ENCODE data around the gene MDN1. TPM values are rescaled to one million over a fixed set of nuclear protein-coding genes. Genes with fewer than 3 reads are reported as not detected.

Gene MDN1
- total RNA-seq, 1 experiment from 2014 or later, result 53.2 TPM

DNA sequence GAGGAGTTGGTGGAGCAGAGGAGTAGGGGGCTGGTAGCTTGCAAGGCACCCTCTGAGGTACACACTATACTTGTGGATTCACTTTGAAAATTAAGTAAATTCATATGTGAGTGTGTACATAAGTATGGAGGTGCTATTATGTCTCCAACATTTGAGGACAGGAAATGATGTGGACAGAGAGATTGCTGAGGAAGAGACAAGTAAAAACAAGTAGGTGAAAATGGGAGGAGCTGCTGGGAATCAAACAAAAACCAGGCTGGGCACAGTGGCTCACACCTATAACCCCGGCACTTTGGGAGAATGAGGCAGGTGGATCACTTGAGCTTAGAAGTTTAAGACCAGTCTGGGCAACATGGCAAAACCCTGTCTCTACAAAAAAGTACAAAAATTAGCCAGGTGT, 111.8 kb downstream of the MDN1 start:
- no peak for DNase-seq
- H3K27me3 ChIP-seq (ENCODE audit: control insufficient read depth, insufficient read depth, low read length), result no peaks in the 10 kb centered on the region
- no peak overlapping the region for H3K4me3 ChIP-seq (ENCODE audit: insufficient read depth, low read depth, low read length)
- H3K36me3 ChIP-seq (replicated peaks; ENCODE audit: control insufficient read depth, insufficient read depth, low read length), result peaks cover 68% of the 10 kb centered on the region

DNA sequence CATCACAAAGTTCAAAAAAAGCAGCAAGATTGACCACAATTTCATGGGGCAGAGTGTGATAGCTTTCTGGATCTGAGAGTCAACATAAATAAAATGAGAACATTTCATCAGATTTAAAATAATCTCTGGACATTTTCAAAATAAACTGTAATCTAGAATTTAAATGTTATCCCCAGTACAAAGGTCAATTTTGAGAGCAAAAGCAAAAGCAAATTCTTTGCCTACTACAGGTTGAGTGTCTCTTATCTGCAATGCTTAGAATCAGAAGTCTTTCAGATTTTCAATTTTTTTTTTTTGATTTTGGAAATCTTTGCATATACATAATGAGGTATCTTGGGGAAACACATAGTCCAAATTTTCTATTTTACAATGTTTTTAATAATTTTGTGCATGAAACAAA, 113.5 kb downstream of the MDN1 start:
- Histone ChIP-seq H3K36me3 (replicated peaks; ENCODE audit: control insufficient read depth, insufficient read depth, low read length) (peaks cover 60% of the 10 kb centered on the region), H3K4me3 (ENCODE audit: insufficient read depth, low read depth, low read length) (no peak overlapping the region), H3K27me3 (ENCODE audit: control insufficient read depth, insufficient read depth, low read length) (no peaks in the 10 kb centered on the region)
- DNase-seq, result no peak

- DNase-seq, result no peak
- peaks cover 61% of the 10 kb centered on the region for H3K36me3 ChIP-seq (replicated peaks; ENCODE audit: control insufficient read depth, insufficient read depth, low read length)
- H3K4me3 ChIP-seq (ENCODE audit: insufficient read depth, low read depth, low read length), result no peak overlapping the region
- no peaks in the 10 kb centered on the region for H3K27me3 ChIP-seq (ENCODE audit: control insufficient read depth, insufficient read depth, low read length)
Observed at GRCh38 chr6:89703292-89703691, 116.3 kb downstream of the MDN1 start.

GRCh38 chr6:89702349-89702748, 117.2 kb downstream of the MDN1 start:
- no peak for DNase-seq
- no peak overlapping the region for H3K4me3 ChIP-seq (ENCODE audit: insufficient read depth, low read depth, low read length)
- no peaks in the 10 kb centered on the region for H3K27me3 ChIP-seq (ENCODE audit: control insufficient read depth, insufficient read depth, low read length)
- H3K36me3 ChIP-seq (replicated peaks; ENCODE audit: control insufficient read depth, insufficient read depth, low read length), result peaks cover 57% of the 10 kb centered on the region

DNA sequence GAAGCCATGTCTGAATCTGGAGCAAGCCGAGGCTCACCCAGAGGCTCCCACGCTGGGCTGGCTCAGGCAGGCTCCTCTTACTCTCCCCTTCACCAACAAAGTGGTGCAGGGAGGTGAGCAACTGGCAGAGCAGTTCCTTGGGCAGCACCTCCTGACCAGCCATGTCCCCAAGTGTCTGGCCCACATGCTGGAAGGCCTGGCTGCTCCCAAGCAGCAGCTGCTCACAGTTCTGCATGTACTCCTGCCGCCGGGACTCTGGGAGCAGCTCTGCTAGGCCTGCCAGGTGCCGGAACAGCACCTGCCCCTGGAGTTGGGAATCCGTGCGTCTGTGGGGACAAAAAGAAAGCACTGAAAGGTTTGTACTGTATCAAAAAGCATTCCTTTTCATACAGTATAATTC, 123.9 kb downstream of the MDN1 start:
- DNase-seq, result no peak
- Histone ChIP-seq H3K4me3 (ENCODE audit: insufficient read depth, low read depth, low read length) (no peak overlapping the region), H3K36me3 (replicated peaks; ENCODE audit: control insufficient read depth, insufficient read depth, low read length) (peaks cover 60% of the 10 kb centered on the region)

DNA sequence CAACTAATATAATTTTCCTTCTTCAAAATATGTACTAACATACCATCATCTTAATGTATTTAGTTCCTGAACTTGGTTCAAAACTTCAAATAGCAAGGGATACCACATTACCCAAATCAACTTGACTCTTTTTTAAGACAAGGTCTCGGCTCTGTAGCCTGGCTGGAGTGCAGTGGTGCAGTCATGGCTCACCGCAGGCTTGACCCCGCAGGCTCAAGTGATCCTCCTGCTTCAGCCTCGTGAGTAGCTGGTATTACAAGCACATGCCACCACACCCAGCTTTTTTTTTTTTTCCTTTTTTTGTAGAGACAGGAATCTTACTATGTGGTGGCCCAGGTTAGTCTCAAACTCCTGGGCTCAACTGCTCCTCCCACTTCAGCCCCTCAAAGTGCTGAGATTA, 125.2 kb downstream of the MDN1 start:
- no peaks in the 10 kb centered on the region for H3K27me3 ChIP-seq (ENCODE audit: control insufficient read depth, insufficient read depth, low read length)
- H3K4me3 ChIP-seq (ENCODE audit: insufficient read depth, low read depth, low read length), result no peak overlapping the region
- no peak for DNase-seq
- peaks cover 54% of the 10 kb centered on the region for H3K36me3 ChIP-seq (replicated peaks; ENCODE audit: control insufficient read depth, insufficient read depth, low read length)

More for the DNA sequence above, 123.9 kb downstream of the MDN1 start:
- no peaks in the 10 kb centered on the region for H3K27me3 ChIP-seq (ENCODE audit: control insufficient read depth, insufficient read depth, low read length)

GRCh38 chr6:89693207-89693606, 126.4 kb downstream of the MDN1 start:
- peaks cover 51% of the 10 kb centered on the region for H3K36me3 ChIP-seq (replicated peaks; ENCODE audit: control insufficient read depth, insufficient read depth, low read length)
- no peaks in the 10 kb centered on the region for H3K27me3 ChIP-seq (ENCODE audit: control insufficient read depth, insufficient read depth, low read length)
- no peak for DNase-seq
- no peak overlapping the region for H3K4me3 ChIP-seq (ENCODE audit: insufficient read depth, low read depth, low read length)

- peaks cover 56% of the 10 kb centered on the region for H3K36me3 ChIP-seq (replicated peaks; ENCODE audit: control insufficient read depth, insufficient read depth, low read length)
- DNase-seq, result peak; percentile 28
Observed at GRCh38 chr6:89692256-89692655, 127.3 kb downstream of the MDN1 start.

DNA sequence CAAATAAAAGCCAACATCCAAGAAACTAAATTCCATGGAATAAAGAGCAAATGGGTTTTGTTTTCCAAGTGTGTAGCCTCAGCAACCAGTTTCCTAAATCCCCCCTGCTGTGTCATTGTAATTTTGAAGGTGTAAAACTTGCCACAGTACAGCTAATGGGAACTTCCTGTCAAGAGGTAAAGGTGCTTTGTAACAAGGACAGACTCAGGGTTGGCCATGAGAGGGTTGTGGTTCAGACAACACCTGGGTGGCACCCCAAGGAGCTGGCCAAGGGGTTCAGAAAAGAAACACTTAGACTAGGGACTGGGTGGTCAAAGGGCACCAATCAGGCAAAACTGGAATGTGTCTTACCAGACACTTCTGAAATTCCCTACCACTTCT, 128.7 kb downstream of the MDN1 start:
- DNase-seq, result peak; percentile 42
- Histone ChIP-seq H3K27me3 (ENCODE audit: control insufficient read depth, insufficient read depth, low read length) (no peaks in the 10 kb centered on the region), H3K4me3 (ENCODE audit: insufficient read depth, low read depth, low read length) (no peak overlapping the region), H3K36me3 (replicated peaks; ENCODE audit: control insufficient read depth, insufficient read depth, low read length) (peaks cover 58% of the 10 kb centered on the region)

More at GRCh38 chr6:89692256-89692655, 127.3 kb downstream of the MDN1 start:
- Histone ChIP-seq H3K27me3 (ENCODE audit: control insufficient read depth, insufficient read depth, low read length) (no peaks in the 10 kb centered on the region), H3K4me3 (ENCODE audit: insufficient read depth, low read depth, low read length) (no peak overlapping the region)

GRCh38 chr6:89689732-89690131, 129.9 kb downstream of the MDN1 start:
- no peak overlapping the region for H3K4me3 ChIP-seq (ENCODE audit: insufficient read depth, low read depth, low read length)
- H3K36me3 ChIP-seq (replicated peaks; ENCODE audit: control insufficient read depth, insufficient read depth, low read length), result peaks cover 62% of the 10 kb centered on the region
- peak; percentile 72 for DNase-seq
- H3K27me3 ChIP-seq (ENCODE audit: control insufficient read depth, insufficient read depth, low read length), result no peaks in the 10 kb centered on the region

- Histone ChIP-seq H3K27me3 (ENCODE audit: control insufficient read depth, insufficient read depth, low read length) (no peaks in the 10 kb centered on the region), H3K4me3 (ENCODE audit: insufficient read depth, low read depth, low read length) (no peak overlapping the region), H3K36me3 (replicated peaks; ENCODE audit: control insufficient read depth, insufficient read depth, low read length) (peaks cover 63% of the 10 kb centered on the region)
- DNase-seq, result no peak
Observed at GRCh38 chr6:89688328-89688727, 131.3 kb downstream of the MDN1 start.

DNA sequence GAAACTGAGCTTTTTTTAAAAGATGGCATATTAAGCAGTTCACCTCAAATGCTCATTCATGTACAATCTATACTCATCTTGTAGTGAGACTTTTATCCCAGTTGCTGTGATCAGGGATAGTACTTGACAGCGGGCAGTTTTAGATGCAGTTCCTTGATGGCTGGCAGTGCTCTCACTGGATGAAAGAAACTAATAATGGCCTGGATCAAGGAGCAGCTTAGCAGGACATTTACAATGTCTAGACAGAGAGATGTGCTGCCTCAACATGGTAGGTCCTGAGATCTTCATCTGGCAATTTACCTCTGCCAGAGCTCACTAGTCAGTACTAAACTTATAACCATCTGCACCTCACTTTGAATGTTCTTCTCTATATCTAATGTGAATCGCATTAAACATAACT, 134.3 kb downstream of the MDN1 start:
- Histone ChIP-seq H3K27me3 (ENCODE audit: control insufficient read depth, insufficient read depth, low read length) (no peaks in the 10 kb centered on the region), H3K4me3 (ENCODE audit: insufficient read depth, low read depth, low read length) (no peak overlapping the region), H3K36me3 (replicated peaks; ENCODE audit: control insufficient read depth, insufficient read depth, low read length) (peaks cover 73% of the 10 kb centered on the region)
- DNase-seq, result no peak

DNA sequence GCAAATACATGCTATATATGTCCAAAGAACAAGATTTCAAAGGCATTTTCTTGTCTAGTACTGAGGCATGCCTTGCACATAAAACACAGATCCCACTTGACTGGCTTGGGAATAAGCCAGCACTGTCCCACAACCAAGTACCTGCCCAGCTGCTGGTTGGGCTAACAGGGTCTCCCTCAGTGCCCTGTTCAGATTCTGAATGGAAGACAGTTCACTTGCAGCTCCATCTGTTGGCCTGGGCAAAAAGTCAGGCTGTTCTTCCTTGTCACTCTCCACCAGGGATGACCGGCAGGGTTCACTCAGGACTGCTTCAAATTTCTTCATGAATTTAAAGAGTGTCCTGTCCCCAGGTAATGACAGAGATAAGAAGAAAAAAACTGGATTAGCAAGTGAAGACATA, 136.6 kb downstream of the MDN1 start:
- DNase-seq, result no peak
- H3K36me3 ChIP-seq (replicated peaks; ENCODE audit: control insufficient read depth, insufficient read depth, low read length), result peaks cover 82% of the 10 kb centered on the region
- no peaks in the 10 kb centered on the region for H3K27me3 ChIP-seq (ENCODE audit: control insufficient read depth, insufficient read depth, low read length)
- no peak overlapping the region for H3K4me3 ChIP-seq (ENCODE audit: insufficient read depth, low read depth, low read length)

- DNase-seq, result no peak
- no peak overlapping the region for H3K4me3 ChIP-seq (ENCODE audit: insufficient read depth, low read depth, low read length)
- no peaks in the 10 kb centered on the region for H3K27me3 ChIP-seq (ENCODE audit: control insufficient read depth, insufficient read depth, low read length)
- H3K36me3 ChIP-seq (replicated peaks; ENCODE audit: control insufficient read depth, insufficient read depth, low read length), result peaks cover 80% of the 10 kb centered on the region
Observed at GRCh38 chr6:89681983-89682564, 137.5 kb downstream of the MDN1 start.

GRCh38 chr6:89680551-89680950, 139.0 kb downstream of the MDN1 start:
- no peaks in the 10 kb centered on the region for H3K27me3 ChIP-seq (ENCODE audit: control insufficient read depth, insufficient read depth, low read length)
- H3K36me3 ChIP-seq (replicated peaks; ENCODE audit: control insufficient read depth, insufficient read depth, low read length), result peaks cover 79% of the 10 kb centered on the region
- no peak overlapping the region for H3K4me3 ChIP-seq (ENCODE audit: insufficient read depth, low read depth, low read length)
- no peak for DNase-seq

- Histone ChIP-seq H3K4me3 (ENCODE audit: insufficient read depth, low read depth, low read length) (no peak overlapping the region), H3K36me3 (replicated peaks; ENCODE audit: control insufficient read depth, insufficient read depth, low read length) (peaks cover 79% of the 10 kb centered on the region), H3K27me3 (ENCODE audit: control insufficient read depth, insufficient read depth, low read length) (no peaks in the 10 kb centered on the region)
- no peak for DNase-seq
Observed at GRCh38 chr6:89680150-89680549, 139.4 kb downstream of the MDN1 start.
